ENCODE measurements around the gene LRRK2. TPM values are rescaled to one million over a fixed set of nuclear protein-coding genes. Genes with fewer than 3 reads are reported as not detected.
"Not testable (repeated sequence)": the region's sequence is repeated elsewhere in the genome, so short reads cannot be mapped to it uniquely, and the experiment has no call there.

Gene LRRK2
- total RNA-seq, 1 donor from 2014 or later: 0.52 TPM

DNA sequence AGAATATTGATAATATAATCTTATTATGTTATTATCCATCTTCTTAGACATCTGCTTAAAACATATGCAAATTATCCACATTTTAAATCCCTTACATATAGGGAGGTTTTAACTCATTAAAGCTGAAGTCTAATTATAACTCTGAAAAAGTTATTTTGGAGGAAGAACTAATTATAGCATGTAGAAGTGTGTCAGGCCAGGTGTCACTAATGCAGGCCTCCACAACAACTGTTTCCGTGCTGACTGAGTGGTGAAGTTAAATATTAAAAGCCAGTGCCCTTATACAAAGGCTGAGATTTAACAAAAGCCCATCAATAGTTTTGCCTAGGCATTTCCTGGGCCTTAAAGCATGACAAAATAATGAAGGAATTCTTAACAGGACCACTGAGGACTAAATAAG lies 157.4 kb downstream of the LRRK2 start:
- TF ChIP-seq, protein P1, sequence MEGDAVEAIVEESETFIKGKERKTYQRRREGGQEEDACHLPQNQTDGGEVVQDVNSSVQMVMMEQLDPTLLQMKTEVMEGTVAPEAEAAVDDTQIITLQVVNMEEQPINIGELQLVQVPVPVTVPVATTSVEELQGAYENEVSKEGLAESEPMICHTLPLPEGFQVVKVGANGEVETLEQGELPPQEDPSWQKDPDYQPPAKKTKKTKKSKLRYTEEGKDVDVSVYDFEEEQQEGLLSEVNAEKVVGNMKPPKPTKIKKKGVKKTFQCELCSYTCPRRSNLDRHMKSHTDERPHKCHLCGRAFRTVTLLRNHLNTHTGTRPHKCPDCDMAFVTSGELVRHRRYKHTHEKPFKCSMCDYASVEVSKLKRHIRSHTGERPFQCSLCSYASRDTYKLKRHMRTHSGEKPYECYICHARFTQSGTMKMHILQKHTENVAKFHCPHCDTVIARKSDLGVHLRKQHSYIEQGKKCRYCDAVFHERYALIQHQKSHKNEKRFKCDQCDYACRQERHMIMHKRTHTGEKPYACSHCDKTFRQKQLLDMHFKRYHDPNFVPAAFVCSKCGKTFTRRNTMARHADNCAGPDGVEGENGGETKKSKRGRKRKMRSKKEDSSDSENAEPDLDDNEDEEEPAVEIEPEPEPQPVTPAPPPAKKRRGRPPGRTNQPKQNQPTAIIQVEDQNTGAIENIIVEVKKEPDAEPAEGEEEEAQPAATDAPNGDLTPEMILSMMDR (conservative IDR thresholded peaks at IDR 0.05; ENCODE audit: low read depth, low read length): no peak
- DNase-seq (ENCODE audit: low read depth): no peak
- H3K4me3 ChIP-seq (ENCODE audit: low read depth, low read length): no peak overlapping the region

DNA sequence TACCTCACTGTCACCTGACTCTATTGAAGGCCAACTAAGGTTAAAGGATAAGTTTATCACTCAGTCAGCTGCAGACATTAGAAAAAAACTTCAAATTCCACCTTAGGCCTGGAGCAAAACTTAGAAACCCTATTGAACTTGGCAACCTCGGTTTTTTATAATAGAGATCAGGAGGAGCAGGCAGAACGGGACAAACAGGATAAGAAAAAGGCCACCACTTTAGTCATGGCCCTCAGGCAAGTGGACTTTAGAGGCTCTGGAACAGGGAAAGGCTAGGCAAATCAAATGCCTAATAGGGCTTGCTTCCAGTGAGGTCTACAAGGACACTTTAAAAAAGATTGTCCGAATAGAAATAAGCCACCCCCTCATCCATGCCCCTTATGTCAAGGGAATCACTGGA lies 162.5 kb downstream of the LRRK2 start:
- not testable (repeated sequence) for DNase-seq (ENCODE audit: low read depth); H3K4me3 ChIP-seq (ENCODE audit: low read depth, low read length)

DNA sequence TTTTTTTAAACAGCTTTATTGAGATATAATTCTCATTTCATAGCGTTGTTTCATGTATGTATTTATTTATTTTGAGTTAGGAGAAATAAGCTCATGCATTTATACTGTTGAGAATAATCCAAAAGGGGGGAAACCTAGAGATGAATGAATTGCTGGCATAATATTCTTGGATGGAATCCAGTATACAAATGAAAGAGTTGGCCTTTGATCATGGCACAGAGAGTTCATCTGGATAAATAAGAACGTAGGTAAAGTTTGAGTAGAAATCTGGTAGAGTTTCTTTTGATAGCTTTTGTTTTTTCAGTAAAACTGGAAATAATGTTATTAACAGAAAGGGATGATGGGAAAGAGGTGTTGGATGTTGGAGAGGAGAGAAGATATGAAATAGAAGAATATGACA lies 166.2 kb downstream of the LRRK2 start:
- TF ChIP-seq, protein P1 (conservative IDR thresholded peaks at IDR 0.05; ENCODE audit: low read depth, low read length): no peak
- DNase-seq (ENCODE audit: low read depth): no peak
- H3K4me3 ChIP-seq (ENCODE audit: low read depth, low read length): no peak overlapping the region

DNA sequence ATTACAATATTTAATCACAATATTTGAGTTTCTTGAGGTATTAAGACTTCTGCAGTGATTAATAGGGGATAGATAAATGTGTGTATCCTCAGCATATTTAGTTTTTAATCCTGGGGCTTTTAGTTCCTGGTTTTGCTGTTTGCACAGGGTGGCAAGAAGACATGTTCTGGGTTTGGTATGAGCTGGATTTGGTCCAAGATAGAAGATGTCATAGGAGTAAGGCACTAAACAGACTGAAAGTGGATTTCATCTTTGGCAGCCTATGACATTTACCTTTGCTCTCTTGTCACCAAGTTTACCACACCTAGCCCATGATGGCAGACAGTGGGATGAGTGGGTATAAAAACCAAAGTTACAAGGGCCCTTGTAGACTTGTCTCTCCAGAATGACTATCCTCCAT lies 168.2 kb downstream of the LRRK2 start:
- TF ChIP-seq, protein P1 (conservative IDR thresholded peaks at IDR 0.05; ENCODE audit: low read depth, low read length): no peak
- H3K4me3 ChIP-seq (ENCODE audit: low read depth, low read length): no peak overlapping the region
- no peak for DNase-seq (ENCODE audit: low read depth)

DNA sequence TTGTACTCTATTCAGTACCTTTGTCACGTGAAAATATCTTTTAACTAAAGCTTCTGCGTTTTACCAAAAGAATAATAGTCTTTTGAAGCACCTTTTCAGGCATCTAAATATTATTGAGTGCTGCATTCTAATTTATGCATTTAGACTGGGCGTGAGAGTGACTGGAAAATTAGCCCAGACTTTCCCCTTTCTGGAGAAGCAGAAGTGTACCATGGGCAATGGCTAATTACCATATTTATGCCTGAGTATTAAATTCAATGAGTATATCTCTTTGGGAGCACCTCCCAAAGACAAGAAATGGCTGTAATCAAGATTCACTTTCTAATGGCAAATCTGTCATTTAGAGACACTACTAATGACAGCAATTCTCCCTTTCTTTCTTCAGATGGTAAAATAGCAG lies 174.9 kb downstream of the LRRK2 start:
- H3K4me3 ChIP-seq (ENCODE audit: low read depth, low read length): no peak overlapping the region
- TF ChIP-seq, protein P1 (conservative IDR thresholded peaks at IDR 0.05; ENCODE audit: low read depth, low read length): no peak
- no peak for DNase-seq (ENCODE audit: low read depth)

DNA sequence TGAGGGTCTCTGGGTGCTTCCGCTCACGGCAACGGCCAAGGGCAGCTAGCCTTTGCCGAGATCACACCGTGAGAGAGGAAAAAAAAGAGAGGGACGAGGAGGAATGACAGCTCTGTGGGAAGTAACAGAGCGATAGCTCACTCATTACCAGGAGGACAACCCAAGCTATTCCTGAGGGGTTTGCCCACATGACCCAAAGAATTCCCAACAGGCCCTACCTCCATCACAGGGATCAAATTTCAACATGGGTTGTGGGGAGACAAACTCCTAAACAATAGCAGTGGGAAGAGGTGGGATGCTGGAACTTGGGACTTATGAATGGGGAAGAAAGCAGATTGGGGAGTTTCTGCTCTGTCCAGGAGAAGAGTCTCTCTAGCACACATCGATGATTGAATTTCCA lies 180.6 kb downstream of the LRRK2 start:
- DNase-seq (ENCODE audit: low read depth): no peak
- H3K4me3 ChIP-seq (ENCODE audit: low read depth, low read length): no peak overlapping the region
- TF ChIP-seq, protein P1 (conservative IDR thresholded peaks at IDR 0.05; ENCODE audit: low read depth, low read length): no peak

Other genes with a start within 250 kb of the LRRK2 start
- 2.7 and 4.6 TPM in 2 replicates for gene SLC2A13, start 118.9 kb upstream of the LRRK2 start, total RNA-seq

Measured in epithelial cell of proximal tubule (primary cell).